NCI-H2227 treated with DMSO at 0.1 percent for 48 hours (cell line): ENCODE measurements around the gene ADGRD1.
A peak's percentile ranks its signal among the peaks of the same experiment; 100 is the strongest.
"Not testable (repeated sequence)": the region's sequence is repeated elsewhere in the genome, so short reads cannot be mapped to it uniquely, and the experiment has no call there.

Source experiments
- DNase-seq: peaks from one replicate; lab custom pipeline; 2025; lab: John Stamatoyannopoulos, UW

The ADGRD1 gene

GRCh38 chr12:130953771-130954543 is at the start of gene ADGRD1:
TSS of gene ADGRD1 (plus strand) at chr12:130953907. CDS start at chr12:130954466, 559 bp downstream.
- no peak for DNase-seq

- no peak for DNase-seq
Measured at GRCh38 chr12:130904064-130904463, 49.6 kb upstream of the ADGRD1 start.

DNA sequence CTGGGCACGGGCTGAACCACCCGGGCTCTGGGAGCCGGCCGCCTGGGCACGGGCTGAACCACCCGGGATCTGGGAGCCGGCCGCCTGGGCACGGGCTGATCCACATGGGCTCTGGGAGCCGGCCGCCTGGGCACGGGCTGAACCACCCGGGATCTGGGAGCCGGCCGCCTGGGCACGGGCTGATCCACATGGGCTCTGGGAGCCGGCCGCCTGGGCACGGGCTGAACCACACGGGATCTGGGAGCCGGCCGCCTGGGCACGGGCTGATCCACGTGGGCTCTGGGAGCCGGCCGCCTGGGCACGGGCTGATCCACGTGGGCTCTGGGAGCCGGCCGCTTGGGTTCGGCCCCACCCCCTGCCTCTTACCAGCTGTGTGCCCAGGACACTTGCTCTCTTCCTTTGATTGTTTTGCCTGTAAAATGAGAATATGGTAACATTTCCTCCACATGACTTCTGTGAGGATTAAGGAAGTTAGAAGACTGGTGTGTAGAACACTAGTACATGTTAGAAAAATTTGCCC is 48.7 kb upstream of the ADGRD1 start:
- not testable (repeated sequence) for DNase-seq

- no peak for DNase-seq
Measured at GRCh38 chr12:130909111-130909510, 44.6 kb upstream of the ADGRD1 start.

- DNase-seq: no peak
Measured at GRCh38 chr12:130911193-130911592, 42.5 kb upstream of the ADGRD1 start.

- no peak for DNase-seq
Measured at GRCh38 chr12:130911933-130912332, 41.8 kb upstream of the ADGRD1 start.

DNA sequence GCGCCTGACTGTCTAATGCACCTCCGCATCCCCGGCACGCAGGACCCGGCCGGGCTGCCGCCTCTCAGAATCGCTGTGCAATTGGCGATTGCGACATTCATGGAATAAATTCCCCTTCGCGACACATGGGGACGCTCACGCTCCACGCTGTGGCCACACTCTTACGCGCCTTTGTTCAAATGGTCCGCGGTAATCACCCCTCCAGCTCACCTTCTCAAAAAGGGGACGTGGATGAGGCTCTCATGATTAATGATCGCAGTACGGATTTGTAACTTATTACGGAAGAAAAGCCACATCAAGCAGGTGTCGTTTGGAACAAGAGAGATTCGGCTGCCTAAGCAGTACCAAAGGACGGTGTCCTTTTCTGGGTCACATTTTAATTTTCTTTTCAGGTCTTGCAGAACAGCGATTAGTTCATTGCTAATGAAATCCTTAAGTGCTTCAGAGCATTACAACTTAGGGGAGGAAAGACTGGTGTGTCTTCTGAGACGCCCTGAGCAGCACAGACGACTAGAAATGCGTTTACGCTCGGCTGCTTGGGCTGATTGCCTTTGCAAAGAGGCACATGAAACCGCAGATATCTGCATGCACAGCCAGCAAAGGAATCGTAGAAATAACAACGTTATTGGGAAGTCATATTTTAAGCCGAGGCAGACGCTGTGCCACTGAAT is 37.3 kb upstream of the ADGRD1 start:
- DNase-seq: peak; percentile 76

GRCh38 chr12:130917607-130918006 is 36.1 kb upstream of the ADGRD1 start:
- DNase-seq: no peak

GRCh38 chr12:130919086-130919485 is 34.6 kb upstream of the ADGRD1 start:
- no peak for DNase-seq

DNA sequence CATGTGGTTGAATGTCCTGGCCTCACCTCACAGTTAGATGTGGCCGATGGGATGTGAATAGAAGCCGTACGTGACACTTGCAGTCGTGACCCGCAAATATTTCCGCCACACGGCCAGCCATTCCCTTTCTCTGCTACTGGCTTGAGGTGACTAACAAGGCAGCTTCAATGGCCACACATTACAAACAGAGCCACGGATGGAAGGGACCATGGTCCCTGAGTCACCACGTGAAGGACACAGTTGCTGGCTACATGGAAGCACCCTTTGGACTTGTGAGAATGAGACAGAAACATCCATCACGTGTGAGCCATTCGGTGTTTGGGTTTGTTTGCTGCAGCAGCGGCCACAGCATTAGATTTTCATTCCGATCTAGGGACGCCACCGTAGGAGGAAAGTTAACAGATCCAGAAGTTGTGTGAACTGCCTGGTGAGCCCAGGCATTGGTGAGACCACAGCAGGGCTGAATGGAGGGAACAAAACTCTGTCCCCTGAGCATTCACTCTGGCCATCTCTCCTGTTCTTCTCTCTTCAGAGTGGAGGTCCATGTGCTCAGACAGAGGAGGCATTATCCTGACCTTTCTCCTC is 33.5 kb upstream of the ADGRD1 start:
- DNase-seq: no peak

DNA sequence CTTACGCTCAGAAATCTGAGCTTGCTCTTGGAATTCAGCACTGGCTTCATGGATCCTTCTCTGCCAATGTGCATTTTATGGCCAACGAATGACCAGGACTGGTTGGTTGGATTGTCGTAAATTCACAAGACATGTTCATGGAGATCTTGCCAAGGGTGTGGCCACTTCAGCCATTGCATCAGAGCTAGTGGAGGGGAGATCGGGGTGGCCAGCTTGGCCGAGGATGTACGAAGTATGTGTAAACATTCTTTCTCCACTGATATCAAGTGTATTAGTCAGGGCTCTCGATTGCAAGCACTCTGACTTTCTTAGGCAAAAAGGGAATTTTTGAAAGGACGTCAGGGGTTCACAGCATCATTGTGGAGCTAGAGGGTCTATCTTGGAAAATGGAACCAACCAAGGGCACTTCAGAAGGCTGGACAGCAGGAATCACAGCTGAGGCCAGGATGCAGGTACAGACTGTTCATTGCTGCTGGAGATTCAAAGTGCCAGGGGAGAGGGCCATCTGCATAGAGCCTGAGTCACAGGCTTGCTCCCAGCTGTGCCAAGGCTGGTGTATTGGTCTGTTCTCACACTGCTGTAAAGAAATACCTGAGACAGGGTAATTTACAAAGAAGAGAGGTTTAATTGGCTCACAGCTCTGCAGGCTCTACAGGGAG is 32.9 kb upstream of the ADGRD1 start:
- no peak for DNase-seq

DNA sequence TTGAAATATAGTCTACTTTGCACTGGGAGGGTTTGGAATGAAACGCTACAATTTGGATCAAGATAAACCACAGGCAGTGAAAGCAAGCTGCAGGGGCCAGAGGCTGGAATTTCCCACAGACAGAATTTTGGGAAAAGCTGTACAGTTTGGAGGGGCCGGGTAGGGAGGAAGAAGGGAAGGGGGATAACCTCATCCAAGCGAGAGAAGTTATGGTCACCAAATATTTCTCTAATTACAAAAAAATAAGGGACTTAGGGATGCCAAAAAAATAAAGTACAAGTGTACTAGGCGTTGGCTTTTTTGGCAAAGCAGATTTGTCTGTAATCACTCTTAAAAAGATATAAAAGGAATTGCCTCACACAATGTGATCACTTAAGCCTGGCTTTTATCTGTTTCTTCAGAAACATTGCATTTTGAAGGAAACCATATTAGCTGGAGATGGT is 31.2 kb upstream of the ADGRD1 start:
- no peak for DNase-seq

- DNase-seq: no peak
Measured at GRCh38 chr12:130924966-130925665, 28.6 kb upstream of the ADGRD1 start.

- DNase-seq: no peak
Measured at GRCh38 chr12:130925666-130926015, 28.1 kb upstream of the ADGRD1 start.

- DNase-seq: no peak
Measured at GRCh38 chr12:130929363-130929762, 24.3 kb upstream of the ADGRD1 start.

DNA sequence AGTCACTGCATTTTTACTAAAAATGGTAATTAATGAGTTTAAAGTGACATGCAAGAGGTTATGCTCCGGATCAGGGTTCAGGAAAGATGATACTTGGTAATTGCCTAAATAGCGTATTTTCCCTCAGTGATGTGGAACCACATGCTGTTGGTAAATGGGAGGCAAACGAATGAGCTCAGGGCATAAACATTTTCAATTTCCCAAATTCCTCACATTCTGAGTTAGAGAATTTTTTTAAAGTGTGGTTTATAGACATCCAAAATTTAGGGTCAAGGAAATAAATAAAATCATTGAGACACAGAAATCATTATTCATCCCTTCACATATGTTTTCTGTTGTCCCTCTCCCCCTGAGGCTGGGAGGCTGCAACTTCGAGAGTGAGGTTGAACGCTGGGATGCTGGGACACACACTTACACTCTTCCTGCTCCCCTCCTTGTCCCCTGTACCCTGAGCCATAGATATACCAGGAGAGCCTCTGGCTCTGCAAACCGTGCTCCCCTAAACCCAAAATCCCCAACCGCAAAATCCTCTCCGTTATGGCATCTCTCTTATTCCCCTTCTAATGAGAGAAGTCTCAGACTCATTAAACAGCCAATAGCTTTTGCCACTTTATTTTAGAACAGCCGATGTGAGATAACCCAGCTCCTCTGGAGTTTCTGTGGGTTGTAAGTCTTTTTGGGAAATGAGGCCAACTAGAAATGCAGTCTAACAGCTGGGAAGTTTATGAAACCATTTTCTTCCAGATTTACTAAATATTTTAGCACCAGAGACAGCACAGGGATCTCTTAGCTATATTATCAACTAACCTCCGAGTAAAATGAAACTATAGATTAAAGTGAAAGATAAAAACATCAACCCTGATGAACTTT is 21.4 kb upstream of the ADGRD1 start:
- no peak for DNase-seq

GRCh38 chr12:130933269-130933995 is 20.3 kb upstream of the ADGRD1 start:
- DNase-seq: no peak

GRCh38 chr12:130934753-130935152 is 19.0 kb upstream of the ADGRD1 start:
- no peak for DNase-seq

DNA sequence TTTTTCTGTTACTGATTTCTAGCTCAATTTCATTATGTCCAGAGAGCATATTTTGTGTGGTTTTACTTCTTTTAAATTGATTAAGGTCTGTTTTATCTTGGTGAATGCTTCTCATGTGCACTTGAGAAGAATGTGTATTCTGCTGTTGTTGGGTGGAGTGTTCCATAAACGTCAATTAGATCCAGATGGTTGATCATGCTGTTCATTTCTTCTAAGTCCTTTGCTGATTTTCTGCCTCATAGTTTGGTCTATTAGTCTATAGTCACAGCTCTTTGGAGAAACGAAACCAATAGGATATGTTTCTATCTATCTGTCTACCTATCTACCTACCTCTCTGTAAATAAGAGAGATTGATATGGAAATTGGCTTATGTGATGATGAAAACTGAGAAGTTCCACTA is 17.1 kb upstream of the ADGRD1 start:
- no peak for DNase-seq

GRCh38 chr12:130937063-130937462 is 16.6 kb upstream of the ADGRD1 start:
- no peak for DNase-seq
